GM12878 (cell line): ENCODE measurements around the gene SMIM5.

ENCODE experiments used
- CBFB ChIP-seq: IDR thresholded peaks from 2 replicates; pipeline ENCODE4 v1.6.1; 2016; ENCODE audit warnings: antibody characterized with exemption, low read depth
- ETV6 ChIP-seq, 2 experiments: fragments of 450-650 bp in 1 of 2; IDR thresholded peaks in 1 of 2; conservative IDR thresholded peaks in 1 of 2; 2 replicates each; pipeline ENCODE4 v1.6.1; 2014; ENCODE audit warnings: antibody characterized with exemption in 1 of 2, borderline replicate concordance in 1 of 2, low read depth in 1 of 2, mild to moderate bottlenecking in 1 of 2, moderate library complexity in 1 of 2
- EZH2 ChIP-seq: IDR thresholded peaks from 2 replicates; pipeline ENCODE4 v1.6.1; 2012; ENCODE audit warnings: low read depth, mild to moderate bottlenecking, control low read depth, inconsistent platforms, low read length, borderline replicate concordance; ENCODE audit not compliant: control insufficient read depth
- HDGF ChIP-seq: fragments of 450-650 bp; IDR thresholded peaks from 2 replicates; pipeline ENCODE4 v1.6.1; 2016; ENCODE audit warnings: antibody characterized with exemption
- MEF2A ChIP-seq: IDR thresholded peaks from 2 replicates; pipeline ENCODE4 v1.6.1; 2011; ENCODE audit warnings: low read depth, mild to moderate bottlenecking, low read length, moderate library complexity; ENCODE audit not compliant: insufficient read depth
- PML ChIP-seq: IDR thresholded peaks from 2 replicates; pipeline ENCODE4 v1.6.1; 2012; ENCODE audit warnings: low read length, inconsistent platforms
- POLR2A ChIP-seq: IDR thresholded peaks from 2 replicates; pipeline ENCODE4 v1.6.1; 2011; ENCODE audit warnings: low read depth, mild to moderate bottlenecking, low read length
- SPI1 ChIP-seq: IDR thresholded peaks from 2 replicates; pipeline ENCODE4 v1.6.1; 2011; ENCODE audit warnings: low read depth, mild to moderate bottlenecking, low read length, moderate library complexity, borderline replicate concordance; ENCODE audit not compliant: insufficient read depth
- TCF7 ChIP-seq: IDR thresholded peaks from 2 replicates; pipeline ENCODE4 v1.6.1; 2014; ENCODE audit warnings: antibody characterized with exemption, borderline replicate concordance
- WRNIP1 ChIP-seq: IDR thresholded peaks from 2 replicates; pipeline ENCODE4 v1.6.1; 2011; ENCODE audit warnings: low read depth, low read length, improper control_type of control experiment, borderline replicate concordance
- TF ChIP-seq, protein P1 (sequence below), 3 experiments: IDR thresholded peaks in 2 of 3; conservative IDR thresholded peaks in 1 of 3; 2 replicates each; pipeline ENCODE4 v1.5.1; 2011; ENCODE audit warnings: low read depth in 3 of 3, low read length in 3 of 3, mild to moderate bottlenecking in 3 of 3, control low read depth in 2 of 3, moderate library complexity in 2 of 3, inconsistent platforms in 1 of 3, mixed read lengths in 1 of 3; ENCODE audit not compliant: control insufficient read depth in 2 of 3, insufficient read depth in 1 of 3; ENCODE audit errors: extremely low read depth in 1 of 3
- TF ChIP-seq, protein P2 (sequence below): fragments of 450-650 bp; IDR thresholded peaks from 2 replicates; pipeline ENCODE4 v1.6.1; 2018; ENCODE audit warnings: borderline replicate concordance, mild to moderate bottlenecking; ENCODE audit not compliant: partially characterized antibody

DNA sequence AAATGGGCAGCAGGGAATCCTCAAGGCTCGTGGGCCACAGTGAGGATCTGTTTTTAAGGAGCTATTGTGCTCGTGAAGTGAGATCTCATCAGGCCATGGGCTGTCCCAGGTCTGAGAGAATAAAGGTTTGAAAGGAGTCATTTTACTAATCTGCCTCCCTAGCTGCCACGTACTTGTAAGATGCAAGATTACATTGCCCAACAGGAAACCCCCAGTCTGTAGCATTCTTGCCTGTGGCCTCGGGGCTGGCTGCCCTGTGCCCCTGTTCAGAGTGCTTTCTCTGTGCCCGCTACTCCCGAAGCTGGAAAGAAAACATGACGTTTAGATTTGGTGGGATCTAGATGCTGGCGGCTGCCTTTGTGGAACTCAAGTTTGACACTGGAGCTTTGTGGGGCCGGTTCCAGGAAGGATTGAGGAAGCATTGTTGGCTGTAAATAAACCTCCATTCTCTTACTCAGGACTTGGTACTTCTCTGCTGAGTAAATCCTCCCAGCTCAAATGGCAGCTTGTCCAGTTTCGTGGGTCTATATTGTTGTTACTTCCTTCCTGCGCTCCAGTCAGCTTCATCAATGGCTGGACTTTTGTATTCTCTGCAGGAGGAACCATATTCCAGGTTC, 55.1 kb downstream of the SMIM5 start:
- TF ChIP-seq WRNIP1: no peak
- TF ChIP-seq ETV6 (conservative IDR thresholded peaks at IDR 0.05 in 1 of 2, IDR thresholded peaks at IDR 0.05 in 1 of 2; ENCODE audit: borderline replicate concordance in 1 of 2, low read depth in 1 of 2): no peak
- TF ChIP-seq PML: no peak
- no peak for TF ChIP-seq CBFB
- TF ChIP-seq HDGF: no peak
- no peak for TF ChIP-seq TCF7
- no peak for TF ChIP-seq POLR2A
- no peak for TF ChIP-seq SPI1
- TF ChIP-seq, protein P1, sequence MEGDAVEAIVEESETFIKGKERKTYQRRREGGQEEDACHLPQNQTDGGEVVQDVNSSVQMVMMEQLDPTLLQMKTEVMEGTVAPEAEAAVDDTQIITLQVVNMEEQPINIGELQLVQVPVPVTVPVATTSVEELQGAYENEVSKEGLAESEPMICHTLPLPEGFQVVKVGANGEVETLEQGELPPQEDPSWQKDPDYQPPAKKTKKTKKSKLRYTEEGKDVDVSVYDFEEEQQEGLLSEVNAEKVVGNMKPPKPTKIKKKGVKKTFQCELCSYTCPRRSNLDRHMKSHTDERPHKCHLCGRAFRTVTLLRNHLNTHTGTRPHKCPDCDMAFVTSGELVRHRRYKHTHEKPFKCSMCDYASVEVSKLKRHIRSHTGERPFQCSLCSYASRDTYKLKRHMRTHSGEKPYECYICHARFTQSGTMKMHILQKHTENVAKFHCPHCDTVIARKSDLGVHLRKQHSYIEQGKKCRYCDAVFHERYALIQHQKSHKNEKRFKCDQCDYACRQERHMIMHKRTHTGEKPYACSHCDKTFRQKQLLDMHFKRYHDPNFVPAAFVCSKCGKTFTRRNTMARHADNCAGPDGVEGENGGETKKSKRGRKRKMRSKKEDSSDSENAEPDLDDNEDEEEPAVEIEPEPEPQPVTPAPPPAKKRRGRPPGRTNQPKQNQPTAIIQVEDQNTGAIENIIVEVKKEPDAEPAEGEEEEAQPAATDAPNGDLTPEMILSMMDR (IDR thresholded peaks at IDR 0.05 in 2 of 3, conservative IDR thresholded peaks at IDR 0.05 in 1 of 3; ENCODE audit: control insufficient read depth in 2 of 3, extremely low read depth in 1 of 3, insufficient read depth in 1 of 3, low read depth in 3 of 3, low read length in 3 of 3): no peak
- TF ChIP-seq, protein P2, sequence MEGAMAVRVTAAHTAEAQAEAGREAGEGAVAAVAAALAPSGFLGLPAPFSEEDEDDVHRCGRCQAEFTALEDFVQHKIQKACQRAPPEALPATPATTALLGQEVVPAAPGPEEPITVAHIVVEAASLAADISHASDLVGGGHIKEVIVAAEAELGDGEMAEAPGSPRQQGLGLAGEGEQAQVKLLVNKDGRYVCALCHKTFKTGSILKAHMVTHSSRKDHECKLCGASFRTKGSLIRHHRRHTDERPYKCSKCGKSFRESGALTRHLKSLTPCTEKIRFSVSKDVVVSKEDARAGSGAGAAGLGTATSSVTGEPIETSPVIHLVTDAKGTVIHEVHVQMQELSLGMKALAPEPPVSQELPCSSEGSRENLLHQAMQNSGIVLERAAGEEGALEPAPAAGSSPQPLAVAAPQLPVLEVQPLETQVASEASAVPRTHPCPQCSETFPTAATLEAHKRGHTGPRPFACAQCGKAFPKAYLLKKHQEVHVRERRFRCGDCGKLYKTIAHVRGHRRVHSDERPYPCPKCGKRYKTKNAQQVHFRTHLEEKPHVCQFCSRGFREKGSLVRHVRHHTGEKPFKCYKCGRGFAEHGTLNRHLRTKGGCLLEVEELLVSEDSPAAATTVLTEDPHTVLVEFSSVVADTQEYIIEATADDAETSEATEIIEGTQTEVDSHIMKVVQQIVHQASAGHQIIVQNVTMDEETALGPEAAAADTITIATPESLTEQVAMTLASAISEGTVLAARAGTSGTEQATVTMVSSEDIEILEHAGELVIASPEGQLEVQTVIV: no peak
- TF ChIP-seq EZH2: no peak
- no peak for TF ChIP-seq MEF2A
